Measurements from ENCODE around the gene SLCO3A1.

Gene SLCO3A1

GRCh38 chr15:92158426-92158825 is 304.9 kb downstream of the SLCO3A1 start:
- Histone ChIP-seq H3K9ac (ENCODE audit: low read depth in 1 of 2, low read length in 2 of 2) (no peak overlapping the region), H3K27ac (ENCODE audit: low read depth in 2 of 2, low read length in 2 of 2) (no peak overlapping the region), H3K4me1 (ENCODE audit: control insufficient read depth in 2 of 2, insufficient read depth in 2 of 2, low read length in 2 of 2) (no peaks in the 10 kb centered on the region), H3K27me3 (ENCODE audit: control insufficient read depth in 2 of 2, insufficient read depth in 2 of 2, low read length in 2 of 2) (no peaks in the 10 kb centered on the region), H3K36me3 (ENCODE audit: control insufficient read depth in 2 of 2, insufficient read depth in 2 of 2, low read length in 2 of 2) (no peaks in the 10 kb centered on the region), H3K4me3 (ENCODE audit: low read length in 2 of 2) (no peak overlapping the region), H3K9me3 (ENCODE audit: control insufficient read depth in 2 of 2, low read length in 2 of 2) (no peaks in the 10 kb centered on the region)

GRCh38 chr15:92159481-92159880 is 306.0 kb downstream of the SLCO3A1 start:
- no peaks in the 10 kb centered on the region for H3K27me3 ChIP-seq (ENCODE audit: control insufficient read depth in 2 of 2, insufficient read depth in 2 of 2, low read length in 2 of 2)
- H3K9ac ChIP-seq (ENCODE audit: low read depth in 1 of 2, low read length in 2 of 2), result no peak overlapping the region
- no peak overlapping the region for H3K27ac ChIP-seq (ENCODE audit: low read depth in 2 of 2, low read length in 2 of 2)
- no peaks in the 10 kb centered on the region for H3K36me3 ChIP-seq (ENCODE audit: control insufficient read depth in 2 of 2, insufficient read depth in 2 of 2, low read length in 2 of 2)
- H3K4me1 ChIP-seq (ENCODE audit: control insufficient read depth in 2 of 2, insufficient read depth in 2 of 2, low read length in 2 of 2), result peaks cover 0 to 3% of the 10 kb centered on the region in 2 donors
- no peak overlapping the region for H3K4me3 ChIP-seq (ENCODE audit: low read length in 2 of 2)
- H3K9me3 ChIP-seq (ENCODE audit: control insufficient read depth in 2 of 2, low read length in 2 of 2), result no peaks in the 10 kb centered on the region

- no peak overlapping the region for H3K4me3 ChIP-seq (ENCODE audit: low read length in 2 of 2)
- no peak overlapping the region for H3K9ac ChIP-seq (ENCODE audit: low read depth in 1 of 2, low read length in 2 of 2)
- no peaks in the 10 kb centered on the region for H3K9me3 ChIP-seq (ENCODE audit: control insufficient read depth in 2 of 2, low read length in 2 of 2)
- peaks cover 0 to 8% of the 10 kb centered on the region in 2 donors for H3K4me1 ChIP-seq (ENCODE audit: control insufficient read depth in 2 of 2, insufficient read depth in 2 of 2, low read length in 2 of 2)
- H3K36me3 ChIP-seq (ENCODE audit: control insufficient read depth in 2 of 2, insufficient read depth in 2 of 2, low read length in 2 of 2), result no peaks in the 10 kb centered on the region
- no peaks in the 10 kb centered on the region for H3K27me3 ChIP-seq (ENCODE audit: control insufficient read depth in 2 of 2, insufficient read depth in 2 of 2, low read length in 2 of 2)
- H3K27ac ChIP-seq (ENCODE audit: low read depth in 2 of 2, low read length in 2 of 2), result no peak overlapping the region
Observed at GRCh38 chr15:92159906-92160841, 306.7 kb downstream of the SLCO3A1 start.

DNA sequence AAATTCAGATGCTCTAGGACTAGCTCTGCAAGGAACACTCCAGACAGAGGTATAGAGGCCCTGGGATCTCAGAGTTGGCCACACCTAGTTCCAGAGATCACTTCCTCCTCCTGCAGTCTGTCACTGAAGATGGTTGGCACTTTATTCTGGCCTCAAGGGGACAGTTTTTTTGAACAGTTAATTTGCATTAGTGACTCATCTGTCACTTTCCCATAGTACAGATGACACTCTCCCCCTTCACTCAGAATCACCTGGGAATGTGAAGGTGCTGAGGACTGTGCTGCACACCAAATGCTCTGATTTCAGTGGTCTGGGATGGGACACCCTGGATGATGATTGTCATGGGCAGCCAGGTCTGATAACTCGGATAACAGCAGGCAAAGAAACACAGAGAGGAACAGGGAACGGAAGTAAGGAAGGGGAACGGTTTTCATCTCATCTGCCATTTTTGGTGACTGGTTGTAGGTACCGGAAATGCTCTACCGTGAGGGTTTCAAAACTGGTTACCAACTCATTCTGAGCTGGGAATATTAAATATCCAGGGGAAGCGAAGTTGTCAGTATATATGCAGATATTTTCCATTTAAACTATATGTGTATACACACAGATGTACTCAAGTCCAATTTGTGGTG is 307.6 kb downstream of the SLCO3A1 start:
- no peak overlapping the region for H3K9ac ChIP-seq (ENCODE audit: low read depth in 1 of 2, low read length in 2 of 2)
- no peaks in the 10 kb centered on the region for H3K9me3 ChIP-seq (ENCODE audit: control insufficient read depth in 2 of 2, low read length in 2 of 2)
- peaks cover 3 to 9% of the 10 kb centered on the region in 2 donors for H3K4me1 ChIP-seq (ENCODE audit: control insufficient read depth in 2 of 2, insufficient read depth in 2 of 2, low read length in 2 of 2)
- H3K27ac ChIP-seq (ENCODE audit: low read depth in 2 of 2, low read length in 2 of 2), result no peak overlapping the region
- H3K4me3 ChIP-seq (ENCODE audit: low read length in 2 of 2), result no peak overlapping the region
- no peaks in the 10 kb centered on the region for H3K27me3 ChIP-seq (ENCODE audit: control insufficient read depth in 2 of 2, insufficient read depth in 2 of 2, low read length in 2 of 2)
- no peaks in the 10 kb centered on the region for H3K36me3 ChIP-seq (ENCODE audit: control insufficient read depth in 2 of 2, insufficient read depth in 2 of 2, low read length in 2 of 2)

DNA sequence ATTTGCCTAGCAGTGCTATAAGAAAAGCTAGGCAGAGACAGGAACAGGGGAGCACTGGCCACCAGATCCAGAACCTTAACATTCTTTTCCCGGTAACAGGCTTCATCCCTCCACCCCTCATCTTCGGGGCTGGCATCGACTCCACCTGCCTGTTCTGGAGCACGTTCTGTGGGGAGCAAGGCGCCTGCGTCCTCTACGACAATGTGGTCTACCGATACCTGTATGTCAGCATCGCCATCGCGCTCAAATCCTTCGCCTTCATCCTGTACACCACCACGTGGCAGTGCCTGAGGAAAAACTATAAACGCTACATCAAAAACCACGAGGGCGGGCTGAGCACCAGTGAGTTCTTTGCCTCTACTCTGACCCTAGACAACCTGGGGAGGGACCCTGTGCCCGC is 309.1 kb downstream of the SLCO3A1 start:
- Histone ChIP-seq H3K36me3 (ENCODE audit: control insufficient read depth in 2 of 2, insufficient read depth in 2 of 2, low read length in 2 of 2) (no peaks in the 10 kb centered on the region), H3K9me3 (ENCODE audit: control insufficient read depth in 2 of 2, low read length in 2 of 2) (no peaks in the 10 kb centered on the region)

GRCh38 chr15:92163641-92164040 is 310.1 kb downstream of the SLCO3A1 start:
- no peak overlapping the region for H3K27ac ChIP-seq (ENCODE audit: low read depth in 2 of 2, low read length in 2 of 2)
- no peak overlapping the region for H3K9ac ChIP-seq (ENCODE audit: low read depth in 1 of 2, low read length in 2 of 2)
- H3K36me3 ChIP-seq (ENCODE audit: control insufficient read depth in 2 of 2, insufficient read depth in 2 of 2, low read length in 2 of 2), result no peaks in the 10 kb centered on the region
- no peak overlapping the region for H3K4me3 ChIP-seq (ENCODE audit: low read length in 2 of 2)
- H3K27me3 ChIP-seq (ENCODE audit: control insufficient read depth in 2 of 2, insufficient read depth in 2 of 2, low read length in 2 of 2), result no peaks in the 10 kb centered on the region
- H3K4me1 ChIP-seq (ENCODE audit: control insufficient read depth in 2 of 2, insufficient read depth in 2 of 2, low read length in 2 of 2), result peaks cover 10 to 17% of the 10 kb centered on the region in 2 donors
- H3K9me3 ChIP-seq (ENCODE audit: control insufficient read depth in 2 of 2, low read length in 2 of 2), result no peaks in the 10 kb centered on the region

More for the DNA sequence above, 309.1 kb downstream of the SLCO3A1 start:
- H3K4me1 ChIP-seq (ENCODE audit: control insufficient read depth in 2 of 2, insufficient read depth in 2 of 2, low read length in 2 of 2), result peaks cover 10 to 16% of the 10 kb centered on the region in 2 donors
- H3K27ac ChIP-seq (ENCODE audit: low read depth in 2 of 2, low read length in 2 of 2), result no peak overlapping the region
- H3K27me3 ChIP-seq (ENCODE audit: control insufficient read depth in 2 of 2, insufficient read depth in 2 of 2, low read length in 2 of 2), result no peaks in the 10 kb centered on the region
- H3K9ac ChIP-seq (ENCODE audit: low read depth in 1 of 2, low read length in 2 of 2), result no peak overlapping the region
- no peak overlapping the region for H3K4me3 ChIP-seq (ENCODE audit: low read length in 2 of 2)

DNA sequence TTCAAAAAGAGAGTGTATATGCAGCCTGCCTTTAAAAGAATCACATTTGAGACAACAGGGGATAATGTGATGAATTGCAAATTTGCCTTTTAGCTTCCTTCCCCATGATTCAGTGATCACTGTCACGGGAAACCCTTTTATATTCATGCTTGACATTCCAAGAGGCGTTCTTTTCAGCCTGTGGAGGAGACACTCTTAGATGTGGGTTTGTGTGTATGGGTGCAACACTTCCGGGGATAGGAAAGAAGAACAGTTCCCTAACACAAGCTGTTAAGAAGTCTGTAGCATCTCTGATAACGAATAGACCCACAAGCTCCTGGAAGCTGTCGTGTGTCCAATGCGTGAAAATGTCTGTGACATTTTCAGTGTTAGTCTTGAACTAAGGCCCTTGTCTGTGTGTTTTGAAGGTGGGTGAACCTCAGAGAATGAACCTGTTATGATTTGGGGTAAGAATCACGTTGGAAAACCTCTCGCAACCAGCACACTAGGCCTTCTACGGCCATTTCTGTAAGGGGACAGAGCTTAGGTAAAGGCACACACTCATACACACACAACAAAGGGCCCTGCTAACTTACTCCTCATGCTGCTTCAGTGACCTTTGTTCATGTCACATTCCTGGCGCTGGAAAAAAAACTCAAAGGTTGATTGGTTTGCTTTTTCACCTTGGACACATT is 311.0 kb downstream of the SLCO3A1 start:
- Histone ChIP-seq H3K27me3 (ENCODE audit: control insufficient read depth in 2 of 2, insufficient read depth in 2 of 2, low read length in 2 of 2) (no peaks in the 10 kb centered on the region), H3K4me3 (ENCODE audit: low read length in 2 of 2) (no peak overlapping the region), H3K36me3 (ENCODE audit: control insufficient read depth in 2 of 2, insufficient read depth in 2 of 2, low read length in 2 of 2) (no peaks in the 10 kb centered on the region), H3K27ac (ENCODE audit: low read depth in 2 of 2, low read length in 2 of 2) (no peak overlapping the region), H3K9me3 (ENCODE audit: control insufficient read depth in 2 of 2, low read length in 2 of 2) (no peaks in the 10 kb centered on the region), H3K9ac (ENCODE audit: low read depth in 1 of 2, low read length in 2 of 2) (no peak overlapping the region), H3K4me1 (ENCODE audit: control insufficient read depth in 2 of 2, insufficient read depth in 2 of 2, low read length in 2 of 2) (peaks cover 10 to 17% of the 10 kb centered on the region in 2 donors)

- Histone ChIP-seq H3K36me3 (ENCODE audit: control insufficient read depth in 2 of 2, insufficient read depth in 2 of 2, low read length in 2 of 2) (no peaks in the 10 kb centered on the region), H3K9me3 (ENCODE audit: control insufficient read depth in 2 of 2, low read length in 2 of 2) (no peaks in the 10 kb centered on the region), H3K27me3 (ENCODE audit: control insufficient read depth in 2 of 2, insufficient read depth in 2 of 2, low read length in 2 of 2) (no peaks in the 10 kb centered on the region), H3K9ac (ENCODE audit: low read depth in 1 of 2, low read length in 2 of 2) (no peak overlapping the region), H3K27ac (ENCODE audit: low read depth in 2 of 2, low read length in 2 of 2) (no peak overlapping the region), H3K4me3 (ENCODE audit: low read length in 2 of 2) (no peak overlapping the region), H3K4me1 (ENCODE audit: control insufficient read depth in 2 of 2, insufficient read depth in 2 of 2, low read length in 2 of 2) (peaks cover 10 to 17% of the 10 kb centered on the region in 2 donors)
Observed at GRCh38 chr15:92165001-92165346, 311.5 kb downstream of the SLCO3A1 start.

DNA sequence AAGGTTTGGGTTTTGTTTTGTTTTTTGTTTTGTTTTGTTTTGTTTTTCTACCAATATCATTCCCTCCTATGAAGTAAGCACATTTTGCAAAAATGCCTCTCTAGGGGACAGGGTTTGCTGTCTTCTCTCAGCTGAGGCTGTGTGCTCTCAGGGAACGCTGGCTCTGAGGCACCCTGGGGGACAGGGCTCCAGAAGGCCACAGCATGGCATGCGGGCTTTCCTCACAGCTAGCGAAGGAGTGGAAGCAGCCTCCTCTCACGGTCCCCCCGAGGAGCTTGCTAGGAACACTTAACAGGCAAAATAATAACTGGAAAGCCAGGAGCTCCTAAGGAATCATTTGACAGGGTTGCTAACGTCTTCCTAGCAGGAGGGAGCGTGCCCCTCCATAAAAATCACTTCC is 312.5 kb downstream of the SLCO3A1 start:
- H3K4me1 ChIP-seq (ENCODE audit: control insufficient read depth in 2 of 2, insufficient read depth in 2 of 2, low read length in 2 of 2), result peaks cover 10 to 17% of the 10 kb centered on the region in 2 donors
- H3K27ac ChIP-seq (ENCODE audit: low read depth in 2 of 2, low read length in 2 of 2), result no peak overlapping the region
- no peaks in the 10 kb centered on the region for H3K27me3 ChIP-seq (ENCODE audit: control insufficient read depth in 2 of 2, insufficient read depth in 2 of 2, low read length in 2 of 2)
- H3K9ac ChIP-seq (ENCODE audit: low read depth in 1 of 2, low read length in 2 of 2), result no peak overlapping the region
- H3K9me3 ChIP-seq (ENCODE audit: control insufficient read depth in 2 of 2, low read length in 2 of 2), result no peaks in the 10 kb centered on the region
- H3K36me3 ChIP-seq (ENCODE audit: control insufficient read depth in 2 of 2, insufficient read depth in 2 of 2, low read length in 2 of 2), result no peaks in the 10 kb centered on the region
- H3K4me3 ChIP-seq (ENCODE audit: low read length in 2 of 2), result no peak overlapping the region

Measured in mucosa of rectum (tissue), 2 donors.